HG03565 (cell line): ENCODE results near the gene ARHGAP4.
A peak's percentile ranks its signal among the peaks of the same experiment; 100 is the strongest.

Source experiments
- ATAC-seq: cut with Tn5 transposase; IDR thresholded peaks from one replicate; pipeline ENCODE4 v1.9.1; 2021; ENCODE audit warnings: mild to moderate bottlenecking, moderate library complexity; ENCODE audit not compliant: unreplicated experiment

The ARHGAP4 gene

DNA sequence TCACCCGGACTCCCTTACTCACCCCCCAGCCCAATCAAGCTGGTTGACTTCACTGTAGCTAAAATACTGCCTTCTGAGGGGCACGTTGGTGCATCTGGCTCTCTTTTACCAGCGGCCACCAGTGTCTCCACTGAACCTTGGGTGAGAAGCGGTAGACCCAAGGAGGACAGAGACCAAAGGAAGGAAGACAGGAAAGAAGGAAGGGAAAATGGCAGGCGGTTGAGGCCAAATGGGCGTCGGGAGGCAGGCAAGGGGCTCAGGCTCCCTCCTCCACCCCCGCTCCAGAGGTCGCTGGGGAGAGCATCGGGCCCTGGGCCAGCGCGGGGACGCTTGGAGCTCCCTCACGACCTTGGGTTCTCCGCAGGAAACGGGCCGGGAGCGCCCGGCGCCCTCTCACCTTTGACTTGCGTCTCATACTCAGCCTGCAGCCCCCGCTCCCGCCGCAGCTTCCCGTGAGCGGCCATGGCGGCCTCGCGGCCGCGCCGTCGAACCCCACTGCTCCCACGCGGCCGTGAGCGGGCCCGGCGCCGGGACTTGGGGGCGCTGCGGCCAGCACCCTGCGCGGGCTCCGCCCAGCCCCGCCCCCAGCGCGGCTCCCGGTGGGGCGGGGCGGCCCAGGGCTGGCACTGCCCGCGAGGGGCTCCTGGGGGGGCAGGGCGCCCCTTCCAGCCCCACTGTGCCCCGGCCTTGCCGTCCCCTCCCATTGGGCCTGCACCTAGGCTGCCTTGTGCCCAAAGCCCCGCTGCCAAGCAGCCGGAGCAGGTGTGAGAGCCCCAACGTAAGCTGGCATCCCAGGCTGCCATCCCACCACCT lies at the start of gene ARHGAP4:
Gene ARHGAP4 (minus strand): TSS at position 526 of the 813 bp plus-strand sequence. CDS start 62 bp downstream, at position 464.
- no peak for ATAC-seq

DNA sequence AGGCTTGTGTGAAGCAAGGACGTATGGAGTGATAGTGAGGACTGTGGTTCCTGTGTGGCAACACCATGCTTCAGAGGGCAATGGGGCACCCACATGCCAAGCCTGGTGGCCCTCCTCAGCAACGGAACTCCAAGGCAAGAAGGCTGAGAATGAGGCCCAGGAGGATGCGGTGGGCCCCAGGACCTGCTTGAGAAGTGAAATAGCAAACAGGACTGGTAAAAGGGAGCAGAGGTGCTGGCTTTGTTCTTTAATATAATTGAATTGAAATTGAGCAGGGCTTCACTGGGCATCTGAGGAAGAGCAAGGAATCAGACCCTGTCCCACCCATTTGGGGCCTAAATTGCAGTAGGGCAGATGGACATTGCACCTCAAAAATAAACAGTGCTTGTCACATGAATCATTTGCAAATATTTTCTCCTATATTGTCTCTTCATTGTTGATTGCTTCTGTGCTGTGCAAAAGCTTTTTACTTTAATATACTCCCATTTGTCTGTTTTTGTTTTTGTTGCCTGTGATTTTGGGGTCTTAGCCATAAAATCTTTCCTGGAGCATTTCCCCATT lies 48.7 kb upstream of the ARHGAP4 start:
- ATAC-seq, result no peak

DNA sequence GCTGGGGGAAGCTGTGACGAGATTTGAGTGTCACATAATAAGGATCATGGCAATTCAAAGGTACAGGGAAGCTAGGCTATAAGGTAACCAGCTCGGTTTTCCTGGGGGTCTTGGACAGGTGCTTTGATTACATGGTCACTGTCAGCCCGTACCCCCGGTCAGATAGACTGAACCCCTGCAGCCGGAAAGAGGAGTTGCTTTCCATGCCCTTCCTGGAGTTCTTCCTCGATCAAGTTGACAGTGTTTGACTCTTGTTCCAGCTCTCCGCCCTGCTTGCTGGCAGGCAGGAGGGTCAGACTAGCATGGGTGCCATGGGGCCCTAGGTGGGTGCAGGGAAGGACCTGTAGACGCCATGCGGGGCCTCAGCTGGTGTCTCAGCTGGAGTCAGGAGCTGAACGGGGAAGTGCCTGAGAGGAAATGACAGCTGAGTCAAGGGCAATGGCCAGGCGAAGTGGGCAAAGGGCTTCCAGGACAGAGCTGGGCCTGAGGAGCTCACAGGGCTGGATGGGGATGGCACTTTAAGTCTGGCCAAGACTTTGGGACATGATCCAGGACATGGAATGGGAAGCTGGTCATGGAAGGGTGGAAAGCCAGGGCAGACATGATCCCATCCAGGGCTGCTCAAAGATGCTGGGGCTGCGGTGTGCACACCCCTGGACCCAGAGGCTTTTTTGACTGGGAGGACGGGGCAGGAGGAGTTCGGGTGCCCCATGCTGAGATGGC lies 48.1 kb upstream of the ARHGAP4 start:
- ATAC-seq, result no peak

DNA sequence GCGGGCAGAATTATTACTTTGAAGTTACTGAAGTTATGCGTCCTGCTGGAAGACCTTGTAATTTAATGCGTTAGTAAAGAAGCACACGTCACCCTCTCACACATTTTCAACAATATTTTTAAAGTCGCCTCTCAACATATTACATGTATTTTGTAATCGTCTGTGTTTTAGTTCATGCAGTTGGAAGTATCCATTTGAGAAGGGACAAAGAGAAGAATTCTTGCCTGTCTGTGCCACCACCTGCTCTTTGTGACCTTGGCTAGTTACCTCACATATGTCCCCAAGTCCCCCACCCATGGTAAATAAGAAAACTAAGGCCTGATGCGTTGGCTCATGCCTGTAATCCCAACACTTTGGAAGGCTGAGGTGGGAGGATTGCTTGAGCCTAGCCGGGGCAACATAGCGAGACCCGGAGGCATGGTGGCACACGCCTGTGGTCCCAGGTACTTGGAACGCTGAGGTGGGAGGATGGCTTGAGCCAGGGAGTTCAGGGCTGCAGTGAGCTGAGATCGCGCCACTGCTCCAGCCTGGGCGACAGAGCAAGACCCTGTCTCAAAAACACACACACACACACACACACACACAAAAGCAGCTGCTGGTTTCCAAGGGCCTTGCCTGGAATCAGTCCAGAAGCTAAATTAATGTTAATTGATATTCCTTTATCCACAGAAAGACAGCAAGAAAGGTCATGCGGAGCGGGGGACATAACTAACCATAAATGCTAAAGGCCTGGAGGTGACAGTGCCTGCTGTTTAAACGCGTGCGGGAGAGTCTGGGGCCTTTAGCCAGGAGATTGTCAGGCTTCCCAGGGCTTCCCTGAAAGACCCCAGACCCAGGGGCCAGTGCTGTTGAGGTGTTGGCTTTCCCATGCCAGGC lies 47.3 kb upstream of the ARHGAP4 start:
- no peak for ATAC-seq

DNA sequence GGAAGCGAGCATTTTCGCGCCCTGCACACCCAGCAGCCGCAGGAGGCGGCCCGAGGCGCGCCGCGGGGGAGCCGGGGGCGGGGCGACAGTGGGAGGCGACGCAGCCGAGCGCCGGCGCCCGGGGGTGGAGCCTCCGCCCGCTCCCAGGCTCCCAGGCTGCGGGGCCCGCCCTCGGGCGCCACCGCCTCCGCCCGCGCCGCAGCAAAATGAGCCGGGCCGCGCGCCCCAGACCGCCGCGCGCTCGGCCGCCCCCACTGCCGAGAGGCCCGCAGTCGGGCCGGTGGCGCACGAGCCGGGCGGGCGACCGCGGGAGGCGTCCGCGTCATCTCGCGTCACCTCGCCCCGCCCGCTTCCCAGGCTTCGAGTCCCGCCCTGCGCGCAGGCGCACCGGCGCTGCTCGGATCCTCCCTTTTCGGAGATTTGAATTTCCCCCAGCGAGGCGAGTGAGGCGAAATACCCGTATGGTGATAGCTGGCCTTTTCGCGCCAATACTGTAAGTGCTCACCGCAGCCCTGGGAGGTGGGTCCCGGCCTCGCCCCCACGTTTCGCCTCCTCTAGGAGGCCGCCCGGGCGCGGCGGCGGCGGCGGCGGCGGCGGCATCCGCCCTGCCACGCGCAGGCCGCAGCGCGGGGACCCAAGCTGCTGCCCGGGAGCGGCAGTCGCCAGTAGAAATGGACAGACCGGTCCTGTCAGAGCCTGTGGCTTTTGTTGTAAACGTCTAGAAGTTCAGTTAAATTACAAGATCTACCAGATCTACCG lies 46.5 kb upstream of the ARHGAP4 start, which contains the start of gene TMEM187:
Gene TMEM187 (plus strand): TSS at position 387 of the 759 bp plus-strand sequence. CDS start 9,309 bp downstream, outside the sequence.
- ATAC-seq, result peak; percentile 43

DNA sequence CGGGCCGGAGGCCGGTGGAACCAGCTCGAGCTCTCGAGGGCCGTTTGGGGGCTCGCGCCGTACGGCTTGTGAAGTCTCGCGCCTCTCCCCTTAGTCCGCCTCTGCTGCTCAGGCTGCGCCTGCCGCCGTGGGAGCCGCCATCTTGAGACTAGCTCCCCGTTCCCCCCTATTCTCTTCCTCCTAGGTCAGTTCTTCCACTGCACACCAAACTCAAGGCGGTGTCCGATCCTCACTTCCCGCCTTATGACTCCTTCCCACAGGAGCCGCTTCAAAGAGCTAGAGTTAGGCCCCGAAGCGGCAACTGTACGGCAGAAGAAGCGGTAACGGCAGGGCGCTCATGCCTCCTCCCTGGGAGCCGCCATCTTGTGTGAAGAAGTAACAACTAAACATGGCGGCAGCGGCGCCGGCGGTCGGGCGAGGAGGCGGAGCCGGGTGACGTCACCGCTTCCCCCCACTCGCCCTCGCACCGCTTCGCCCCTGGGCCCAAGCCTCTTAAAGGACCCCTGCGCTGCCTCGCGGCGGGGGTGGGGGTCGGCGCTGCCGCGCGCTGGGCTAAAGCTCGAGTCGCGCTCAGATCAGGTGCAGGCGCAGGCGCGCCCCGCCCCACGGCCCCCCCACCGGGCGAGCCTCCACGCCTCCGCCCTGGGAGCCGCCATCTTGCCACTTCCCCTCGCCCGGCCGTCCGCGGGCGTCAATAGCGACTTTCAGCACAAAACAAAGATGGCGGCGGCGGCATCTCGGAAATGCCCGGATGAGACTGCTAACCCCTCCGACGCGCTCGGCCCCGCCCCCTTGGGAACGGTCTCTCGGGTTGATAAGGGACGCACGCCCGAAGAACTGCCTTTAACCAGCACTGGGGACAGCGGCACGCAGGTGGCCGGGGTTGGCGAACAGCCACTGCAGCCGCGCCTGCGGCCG lies 45.6 kb upstream of the ARHGAP4 start, which contains the start of gene HCFC1:
Gene HCFC1 (minus strand): TSS at position 369 of the 918 bp plus-strand sequence. CDS start 978 bp downstream, outside the sequence.
- peak; percentile 23 for ATAC-seq

DNA sequence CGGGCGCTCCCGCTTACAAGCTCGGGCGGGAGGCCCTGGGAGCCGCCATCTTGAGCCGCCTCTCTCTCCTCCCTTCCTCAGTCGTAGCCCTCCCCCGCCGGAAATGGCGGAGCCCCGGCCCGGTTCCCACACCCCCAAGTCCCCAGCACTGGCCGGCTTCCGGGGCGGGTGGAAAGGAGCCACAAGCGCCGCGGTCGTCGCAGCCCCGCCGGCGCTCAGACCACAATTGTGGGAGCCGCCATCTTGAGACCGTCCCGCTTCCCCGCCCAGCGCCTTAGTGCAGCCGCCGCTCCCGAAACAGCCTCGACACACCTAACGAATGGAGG lies 45.0 kb upstream of the ARHGAP4 start:
- peak; percentile 20 for ATAC-seq

DNA sequence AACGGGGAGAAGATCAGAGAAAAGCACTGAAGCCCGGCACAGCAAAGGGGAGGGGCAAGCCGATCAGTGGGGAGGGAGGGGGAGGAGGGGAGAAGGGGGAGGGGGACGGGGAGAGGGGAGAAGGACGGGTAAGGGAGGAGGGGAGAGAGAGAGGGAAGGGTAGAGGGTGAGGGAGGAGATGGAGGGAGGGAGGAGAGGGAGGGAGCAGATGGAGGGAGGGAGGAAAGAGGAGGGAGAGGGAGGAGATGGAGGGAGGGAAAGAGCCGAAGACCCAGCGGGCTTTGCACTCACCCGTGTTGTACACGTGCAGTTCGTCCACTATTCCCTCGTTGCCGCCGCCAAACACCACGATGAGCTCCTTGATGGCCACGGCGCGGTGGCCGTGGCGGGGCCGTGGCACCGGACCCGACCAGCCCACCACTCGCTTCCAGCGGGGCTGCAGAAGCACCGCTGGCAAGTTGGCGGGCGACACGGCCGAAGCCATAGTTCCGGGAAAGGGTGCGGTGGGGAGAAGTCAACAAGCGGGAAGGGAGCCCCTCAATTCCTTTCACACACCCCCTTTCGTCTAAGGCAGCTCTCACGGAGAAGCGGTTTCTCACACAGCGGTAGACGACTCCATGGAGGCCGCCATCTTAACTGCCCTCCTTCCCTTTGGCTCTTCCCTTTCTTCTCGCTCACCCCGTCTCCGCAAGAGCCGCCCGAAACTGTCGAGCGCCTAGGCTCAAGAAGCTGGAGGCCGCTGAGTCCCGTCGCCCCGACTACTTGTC lies 44.5 kb upstream of the ARHGAP4 start:
- no peak for ATAC-seq

DNA sequence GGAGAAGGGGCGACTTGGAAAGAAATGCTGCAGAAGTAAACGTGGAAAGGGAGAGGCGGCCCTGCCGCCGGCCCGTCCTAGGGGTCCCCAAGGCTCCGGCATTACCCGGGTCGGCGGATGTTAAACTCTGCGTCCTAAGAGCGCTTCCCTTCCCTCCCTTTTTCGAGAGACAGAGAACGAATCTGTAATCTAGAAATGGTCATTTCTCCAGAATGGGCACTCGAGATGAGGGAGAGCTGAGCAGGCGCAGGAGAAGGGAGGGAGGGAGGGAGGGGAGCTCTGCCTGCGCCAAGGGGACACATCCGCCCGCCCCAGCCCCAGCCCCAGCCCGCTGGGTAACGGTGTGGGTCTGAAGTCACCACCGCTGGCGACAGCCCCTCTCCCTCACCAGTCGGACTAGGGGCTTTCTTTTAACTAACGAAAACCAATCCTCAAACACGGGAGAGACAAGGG lies 43.9 kb upstream of the ARHGAP4 start:
- ATAC-seq, result no peak

DNA sequence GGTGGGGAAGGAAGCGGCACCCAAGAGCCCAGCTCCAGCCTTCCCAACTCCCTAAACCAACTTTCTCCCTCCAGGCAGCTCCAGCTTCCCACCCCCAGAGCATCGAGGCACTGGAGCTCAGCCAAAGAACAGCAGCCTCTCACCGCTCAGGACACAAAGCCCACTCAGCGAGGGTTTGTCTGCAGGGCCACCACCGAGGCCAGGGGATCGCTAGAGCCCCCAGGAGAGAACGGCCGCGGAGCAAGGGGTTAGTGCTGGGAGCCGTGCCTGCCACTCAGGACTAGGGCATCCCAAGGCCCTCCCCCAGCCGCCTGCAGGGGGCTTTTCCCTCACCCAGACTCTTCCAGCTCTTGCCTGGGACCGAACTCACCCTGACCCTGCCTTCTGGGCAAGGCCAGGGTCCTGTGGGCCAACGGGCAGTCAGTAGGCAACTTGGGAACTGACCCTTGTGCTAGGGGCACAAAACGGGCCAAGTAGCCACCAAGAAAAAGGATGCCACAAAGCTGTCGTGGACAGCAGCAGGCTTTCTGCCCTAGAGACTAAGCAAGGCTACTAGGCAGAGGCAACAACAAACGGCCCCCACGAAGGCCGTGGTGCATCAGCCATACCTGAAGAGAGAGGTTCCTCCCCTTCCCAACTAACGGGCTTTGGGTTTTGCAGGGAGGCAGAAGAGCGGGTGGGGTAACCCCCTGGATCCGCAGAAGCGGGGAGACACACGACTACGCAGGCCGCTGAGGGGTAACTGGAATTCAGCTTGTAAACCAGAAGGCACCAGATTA lies 43.2 kb upstream of the ARHGAP4 start:
- no peak for ATAC-seq

DNA sequence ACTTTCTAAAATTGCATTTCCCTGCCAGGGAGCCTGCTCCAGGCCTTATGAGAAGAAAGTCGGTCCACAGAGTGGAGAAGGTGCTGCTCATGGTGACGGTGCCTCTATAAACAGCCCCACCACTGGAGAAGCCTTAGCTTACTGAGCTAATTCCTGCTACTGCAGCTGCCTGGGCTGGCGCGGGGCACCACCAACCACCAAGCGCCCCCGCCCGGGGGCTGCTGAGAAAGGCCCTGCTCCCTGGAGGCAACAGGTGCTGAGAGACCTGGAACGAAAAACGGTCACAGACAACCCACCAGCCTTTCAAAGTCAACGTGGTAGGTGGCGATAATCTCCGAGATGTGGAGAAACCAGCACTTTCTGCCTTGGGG lies 42.7 kb upstream of the ARHGAP4 start:
- ATAC-seq, result no peak

DNA sequence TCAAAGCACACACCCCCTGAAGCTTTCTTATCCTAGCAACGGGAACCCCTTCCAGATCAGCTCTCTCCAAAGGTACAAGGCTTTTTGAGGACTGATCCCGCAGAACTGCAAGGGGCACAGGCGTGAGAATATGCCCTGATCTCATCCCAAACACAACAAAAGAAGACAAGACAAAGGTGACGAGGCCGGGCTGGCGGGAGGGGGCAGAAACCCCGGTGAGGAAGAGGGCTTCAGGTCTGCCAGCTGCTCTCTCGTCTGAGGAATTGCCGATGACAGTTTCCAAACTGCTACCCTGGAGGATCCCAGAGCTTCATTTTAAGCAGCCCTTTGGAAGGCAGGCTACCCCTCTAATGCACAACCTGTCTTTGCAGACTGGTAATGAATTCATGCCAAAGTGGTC lies 42.2 kb upstream of the ARHGAP4 start:
- no peak for ATAC-seq

DNA sequence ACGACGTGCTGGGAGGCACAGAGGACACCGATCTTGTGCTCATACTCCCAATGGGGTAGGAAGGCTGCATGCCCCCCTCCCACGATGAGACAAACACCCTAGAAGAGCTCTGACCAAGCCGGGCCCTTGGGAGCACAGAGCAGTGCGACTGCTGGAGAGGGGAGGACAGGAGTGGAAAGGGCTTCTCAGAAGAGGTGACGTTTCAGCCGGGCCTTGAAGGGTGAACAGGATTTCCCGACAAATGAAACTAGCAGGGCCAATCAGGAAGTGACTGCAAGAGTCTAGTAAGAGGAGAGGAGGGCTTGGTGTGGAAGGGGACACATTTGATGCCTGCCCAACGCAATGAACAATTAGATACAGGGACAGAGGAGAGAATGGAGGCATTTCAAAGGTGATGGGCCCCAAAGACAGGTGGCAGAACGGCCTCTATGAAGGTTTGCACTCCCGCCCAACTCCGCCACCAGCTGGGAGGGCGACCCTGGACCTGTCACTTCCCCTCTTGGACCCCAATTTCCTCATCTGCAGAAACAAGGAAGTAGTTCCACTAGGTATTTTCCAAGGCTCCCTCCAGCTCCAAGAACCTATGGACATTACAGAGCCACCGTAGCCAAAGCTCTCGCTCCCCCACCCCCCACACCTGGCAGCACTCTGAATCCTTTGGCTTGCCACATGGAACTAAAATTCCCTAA lies 41.6 kb upstream of the ARHGAP4 start:
- no peak for ATAC-seq

DNA sequence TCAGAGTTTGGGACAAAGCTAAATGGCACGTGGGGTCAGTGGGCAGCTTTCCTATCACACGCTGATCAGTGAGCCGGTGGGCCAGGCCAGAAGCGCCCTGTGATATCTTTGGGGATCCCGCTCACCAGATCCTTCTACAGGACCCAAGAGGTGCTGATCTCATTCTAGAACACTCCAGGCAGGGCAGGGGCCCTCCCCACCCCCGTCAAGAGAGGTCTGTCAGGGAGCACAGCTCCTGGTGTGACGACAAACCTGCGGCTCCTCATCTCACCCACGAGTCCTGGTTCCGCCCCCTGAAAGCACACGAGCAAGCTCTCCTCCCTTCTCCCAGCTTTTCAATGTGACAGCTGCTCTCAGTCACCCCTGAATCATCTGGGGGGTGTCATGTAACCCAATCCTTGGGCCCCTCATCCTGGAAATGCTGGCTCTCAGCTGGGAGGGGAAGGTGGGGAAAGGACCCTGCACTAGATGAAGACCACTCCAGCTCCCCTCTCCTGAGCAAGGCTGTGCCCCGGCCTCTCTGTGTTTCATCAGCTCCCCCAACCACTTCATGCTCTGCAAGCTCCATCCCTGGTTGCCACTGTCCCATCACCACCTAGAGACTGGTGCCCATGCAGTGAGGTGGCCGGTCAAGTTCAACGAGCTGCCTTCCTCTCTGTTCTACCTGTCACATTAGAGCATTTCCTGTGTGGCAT lies 40.9 kb upstream of the ARHGAP4 start:
- no peak for ATAC-seq

DNA sequence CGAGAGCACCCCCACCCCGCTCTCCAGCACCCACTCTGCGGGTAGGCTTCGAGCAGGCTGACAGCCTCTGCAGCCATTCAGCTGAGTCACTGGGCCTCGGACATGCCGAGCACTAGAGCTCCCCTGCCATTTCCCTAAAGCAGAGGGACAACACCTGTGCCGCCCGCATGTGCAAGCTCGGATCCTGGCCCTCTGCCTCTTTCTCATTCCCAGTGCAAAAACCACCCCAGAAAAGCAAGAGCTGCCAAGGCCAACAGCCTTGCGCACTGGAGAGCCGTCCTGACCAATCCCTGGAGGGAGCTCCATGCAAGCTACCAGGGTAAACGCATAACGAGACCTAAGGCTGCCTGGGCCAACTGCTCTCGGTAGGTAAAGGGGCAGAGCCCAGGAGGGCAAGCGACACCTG lies 40.2 kb upstream of the ARHGAP4 start:
- ATAC-seq, result no peak

DNA sequence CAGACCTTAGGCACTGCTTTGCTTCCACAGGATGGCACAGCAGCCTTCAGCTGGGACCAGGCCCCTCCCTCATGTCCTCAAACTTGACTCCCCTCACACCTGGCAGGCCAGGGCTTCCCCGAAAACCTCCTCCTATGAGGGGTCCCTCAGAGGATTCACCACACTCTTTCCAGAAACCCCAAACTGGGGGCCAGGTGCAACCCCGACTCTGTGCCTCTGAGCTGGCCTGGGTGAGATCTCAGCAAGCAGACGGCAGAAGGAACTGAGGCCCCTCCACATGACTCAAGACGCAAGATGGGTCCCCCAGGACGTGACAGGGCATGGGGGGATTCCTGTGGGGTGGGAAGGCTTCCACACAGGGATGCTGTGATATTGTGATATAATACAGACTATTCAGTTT lies 39.3 kb upstream of the ARHGAP4 start:
- no peak for ATAC-seq
